NT2/D1 (cell line): ENCODE results near the gene TRIL.

Experiments
- DNase-seq: peaks from one replicate; pipeline ENCODE4 v3.0.0-alpha.2; 2011; ENCODE audit warnings: low read depth, low spot score
- H3K27me3 ChIP-seq: 2 replicates; pipeline ENCODE4 v1.6.0; 2011; ENCODE audit warnings: mild to moderate bottlenecking; ENCODE audit not compliant: insufficient read length, insufficient read depth
- H3K36me3 ChIP-seq: 2 replicates; pipeline ENCODE4 v1.6.1; 2011; ENCODE audit warnings: mild to moderate bottlenecking, low read length, mixed read lengths; ENCODE audit not compliant: insufficient read depth, insufficient read length
- H3K4me1 ChIP-seq: 2 replicates; pipeline ENCODE4 v1.5.1; 2011; ENCODE audit not compliant: insufficient read depth, insufficient read length
- H3K4me3 ChIP-seq: 2 replicates; pipeline ENCODE4 v1.5.1; 2011; ENCODE audit warnings: low read depth; ENCODE audit not compliant: insufficient read length
- H3K9ac ChIP-seq: 2 replicates; pipeline ENCODE4 v1.6.0; 2011; ENCODE audit warnings: low read depth; ENCODE audit not compliant: insufficient read length
- H3K9me3 ChIP-seq: 2 replicates; pipeline ENCODE4 v1.5.1; 2011; ENCODE audit warnings: mild to moderate bottlenecking, low read length; ENCODE audit not compliant: insufficient read depth
- SUZ12 ChIP-seq: IDR thresholded peaks from 2 replicates; pipeline ENCODE4 v1.6.1; 2011; ENCODE audit not compliant: insufficient read length, insufficient read depth; ENCODE audit errors: extremely low read depth
- YY1 ChIP-seq: IDR thresholded peaks from 2 replicates; pipeline ENCODE4 v1.6.1; 2011; ENCODE audit not compliant: insufficient read length, insufficient read depth
- ZNF274 ChIP-seq: IDR thresholded peaks from 2 replicates; pipeline ENCODE4 v1.6.1; 2011; ENCODE audit warnings: mild to moderate bottlenecking, low read depth, low read length

The TRIL gene, protein sequence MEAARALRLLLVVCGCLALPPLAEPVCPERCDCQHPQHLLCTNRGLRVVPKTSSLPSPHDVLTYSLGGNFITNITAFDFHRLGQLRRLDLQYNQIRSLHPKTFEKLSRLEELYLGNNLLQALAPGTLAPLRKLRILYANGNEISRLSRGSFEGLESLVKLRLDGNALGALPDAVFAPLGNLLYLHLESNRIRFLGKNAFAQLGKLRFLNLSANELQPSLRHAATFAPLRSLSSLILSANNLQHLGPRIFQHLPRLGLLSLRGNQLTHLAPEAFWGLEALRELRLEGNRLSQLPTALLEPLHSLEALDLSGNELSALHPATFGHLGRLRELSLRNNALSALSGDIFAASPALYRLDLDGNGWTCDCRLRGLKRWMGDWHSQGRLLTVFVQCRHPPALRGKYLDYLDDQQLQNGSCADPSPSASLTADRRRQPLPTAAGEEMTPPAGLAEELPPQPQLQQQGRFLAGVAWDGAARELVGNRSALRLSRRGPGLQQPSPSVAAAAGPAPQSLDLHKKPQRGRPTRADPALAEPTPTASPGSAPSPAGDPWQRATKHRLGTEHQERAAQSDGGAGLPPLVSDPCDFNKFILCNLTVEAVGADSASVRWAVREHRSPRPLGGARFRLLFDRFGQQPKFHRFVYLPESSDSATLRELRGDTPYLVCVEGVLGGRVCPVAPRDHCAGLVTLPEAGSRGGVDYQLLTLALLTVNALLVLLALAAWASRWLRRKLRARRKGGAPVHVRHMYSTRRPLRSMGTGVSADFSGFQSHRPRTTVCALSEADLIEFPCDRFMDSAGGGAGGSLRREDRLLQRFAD

DNA sequence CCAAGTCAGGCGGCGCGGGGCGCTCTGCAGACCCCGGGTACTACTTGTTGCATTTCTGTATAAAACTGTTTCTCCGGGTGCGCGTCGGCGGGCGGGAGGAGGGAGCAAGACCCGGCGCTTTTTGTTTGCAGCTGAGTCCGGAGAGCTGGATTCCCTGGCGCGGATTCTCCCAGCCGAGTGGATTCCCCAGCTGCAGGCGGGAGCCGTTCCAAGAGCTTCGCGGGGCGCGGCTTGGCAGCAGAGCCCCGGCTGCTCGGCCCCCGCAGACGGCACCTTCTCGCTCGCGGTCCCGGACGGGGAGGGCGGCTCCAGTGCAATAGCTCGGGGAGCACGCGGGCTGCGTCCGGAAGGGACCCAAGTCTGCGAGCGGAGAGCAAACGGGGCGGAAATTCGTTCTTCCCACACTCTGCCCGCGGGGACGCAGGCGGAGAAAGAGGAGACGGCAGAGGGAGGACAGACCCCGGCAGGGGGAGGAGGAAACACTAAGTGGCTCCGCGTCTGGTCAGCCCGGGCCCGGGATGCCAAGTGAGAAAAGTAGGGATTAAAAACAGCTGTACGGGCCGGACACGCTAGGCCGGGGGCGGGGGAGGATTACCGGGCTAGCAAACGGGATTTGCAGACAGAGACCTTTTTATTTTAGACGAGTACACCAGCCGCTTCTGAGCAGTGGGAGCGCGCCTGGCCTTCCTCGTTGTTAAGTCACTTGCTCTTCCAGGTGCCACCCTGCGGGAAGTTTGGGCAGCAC lies at the start of gene TRIL:
Gene TRIL (minus strand): TSS at position 96 of the 745 bp plus-strand sequence. CDS start 284 bp downstream, outside the sequence.
- H3K4me3 ChIP-seq: peak within 1 kb of the TSS; percentile 56
- peaks cover 44% of the 10 kb centered on the region for H3K27me3 ChIP-seq
- peak; percentile 60 for DNase-seq
- H3K9me3 ChIP-seq: peaks cover 19% of the 10 kb centered on the region; the same call in 1 of the 2 replicates
- no peaks in the 10 kb centered on the region for H3K36me3 ChIP-seq
- TF ChIP-seq YY1 (no peak), SUZ12 (no peak), ZNF274 (no peak)
- peak within 1 kb of the TSS; percentile 43 for H3K9ac ChIP-seq
- peaks cover 15% of the 10 kb centered on the region for H3K4me1 ChIP-seq

DNA sequence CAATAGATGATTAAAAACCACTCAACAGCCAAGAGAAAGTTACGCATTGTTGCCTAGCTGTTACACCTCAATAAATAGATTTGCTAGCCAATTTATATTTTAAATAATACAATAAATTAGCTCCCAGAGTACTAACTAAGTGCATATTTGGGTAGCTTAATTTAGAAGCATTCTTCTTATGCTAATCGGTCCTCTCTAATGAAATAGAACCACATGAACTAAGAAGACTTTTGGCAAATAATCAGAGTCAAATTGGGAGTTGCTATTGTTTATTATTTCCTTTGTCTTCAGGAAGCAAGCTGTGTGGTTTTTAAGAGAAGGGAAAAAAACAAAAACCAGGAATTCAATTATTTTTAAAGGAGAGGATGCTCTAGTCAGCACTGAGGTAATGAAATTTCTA lies 49.0 kb upstream of the TRIL start:
- H3K27me3 ChIP-seq: no peaks in the 10 kb centered on the region
- no peak for TF ChIP-seq SUZ12
- no peak for TF ChIP-seq ZNF274
- TF ChIP-seq YY1: no peak
- H3K9me3 ChIP-seq: peaks cover 18% of the 10 kb centered on the region

DNA sequence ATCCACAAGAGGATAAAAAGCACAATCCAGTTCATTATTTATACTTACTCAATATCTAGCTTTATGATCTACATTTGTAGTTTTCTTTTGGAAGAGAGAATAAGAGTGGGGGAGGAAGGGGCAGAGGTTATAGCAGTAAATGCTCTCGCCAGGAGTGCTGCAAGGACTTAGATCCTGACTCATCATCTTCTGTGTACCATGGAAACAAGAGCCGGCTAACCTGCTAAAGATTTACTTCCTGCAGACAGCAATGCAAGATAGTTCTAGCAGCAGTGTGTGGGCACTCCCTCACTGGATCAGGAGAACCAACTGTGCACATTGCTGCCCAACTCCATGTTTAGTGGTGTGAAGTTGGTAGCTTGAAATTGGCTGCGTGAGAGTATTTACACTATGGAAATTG lies 47.7 kb upstream of the TRIL start:
- Histone ChIP-seq H3K9me3 (peaks cover 18% of the 10 kb centered on the region), H3K4me1 (no peaks in the 10 kb centered on the region), H3K9ac (no peak overlapping the region), H3K4me3 (no peak overlapping the region), H3K27me3 (no peaks in the 10 kb centered on the region), H3K36me3 (no peaks in the 10 kb centered on the region)
- no peak for TF ChIP-seq YY1
- TF ChIP-seq ZNF274: no peak
- no peak for TF ChIP-seq SUZ12
- no peak for DNase-seq

More for the DNA sequence above, 49.0 kb upstream of the TRIL start:
- H3K9ac ChIP-seq: no peak overlapping the region
- no peak for DNase-seq
- no peaks in the 10 kb centered on the region for H3K36me3 ChIP-seq
- no peaks in the 10 kb centered on the region for H3K4me1 ChIP-seq
- no peak overlapping the region for H3K4me3 ChIP-seq

DNA sequence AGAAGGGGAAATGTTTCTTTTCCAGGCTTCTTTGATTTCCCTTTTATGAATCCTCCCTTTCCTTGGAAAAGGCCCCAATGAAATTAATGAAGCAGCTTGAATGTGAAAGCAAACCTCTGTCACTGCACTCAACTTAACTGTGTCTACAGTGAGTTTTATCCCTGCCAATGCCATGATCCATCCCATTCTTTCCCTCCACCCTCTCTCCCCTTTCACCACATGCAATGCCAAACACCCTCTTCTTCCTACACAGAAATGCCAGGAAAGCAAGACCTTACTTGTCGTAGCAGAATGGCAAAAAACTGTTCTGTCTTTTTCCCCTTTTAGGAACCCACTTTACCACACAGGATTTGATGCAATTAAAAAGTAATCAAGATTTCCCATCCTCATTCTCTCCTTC lies 47.3 kb upstream of the TRIL start:
- no peak for DNase-seq
- Histone ChIP-seq H3K9me3 (peaks cover 18% of the 10 kb centered on the region), H3K9ac (no peak overlapping the region), H3K27me3 (no peaks in the 10 kb centered on the region), H3K36me3 (no peaks in the 10 kb centered on the region), H3K4me1 (no peaks in the 10 kb centered on the region), H3K4me3 (no peak overlapping the region)
- TF ChIP-seq YY1: no peak
- TF ChIP-seq SUZ12: no peak
- TF ChIP-seq ZNF274: no peak

DNA sequence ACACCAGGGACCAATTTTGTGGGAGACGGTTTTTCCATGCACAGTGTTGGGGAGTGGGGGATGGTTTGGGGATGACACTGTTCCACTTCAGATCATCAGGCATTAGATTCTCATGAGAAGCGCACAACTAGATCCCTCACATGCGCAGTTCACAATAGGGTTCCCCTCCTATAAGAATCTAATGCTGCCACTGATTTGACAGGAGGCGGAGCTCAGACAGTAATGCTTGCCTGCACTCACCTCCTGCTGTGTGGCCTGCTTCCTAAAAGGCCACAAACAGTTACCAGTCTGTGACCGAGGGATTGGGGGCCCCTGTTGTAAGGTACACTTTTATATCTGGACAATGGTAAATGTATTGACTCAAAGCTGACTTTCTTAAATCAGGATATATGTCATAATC lies 45.6 kb upstream of the TRIL start:
- Histone ChIP-seq H3K9me3 (peaks cover 18% of the 10 kb centered on the region), H3K9ac (no peak overlapping the region)
- no peak for TF ChIP-seq SUZ12
- TF ChIP-seq ZNF274: no peak
- TF ChIP-seq YY1: no peak

DNA sequence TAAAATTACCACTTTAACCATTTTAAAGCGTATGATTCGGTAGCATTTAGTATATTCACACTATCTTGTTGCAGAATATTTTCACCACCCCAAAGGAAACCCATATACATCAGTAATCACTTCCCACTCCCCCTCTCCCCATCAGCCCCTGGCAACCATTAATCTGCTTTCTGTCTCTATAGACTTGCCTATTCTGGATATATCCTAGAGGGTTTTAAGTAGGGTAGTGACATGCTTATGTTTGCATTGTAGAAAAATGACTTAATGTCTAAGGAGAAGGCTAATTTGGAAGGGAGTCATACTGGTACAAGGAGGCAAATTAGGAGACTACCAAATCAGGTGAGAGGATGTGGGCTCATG lies 42.6 kb upstream of the TRIL start:
- Histone ChIP-seq H3K27me3 (no peaks in the 10 kb centered on the region), H3K4me3 (no peak overlapping the region), H3K9ac (no peak overlapping the region), H3K9me3 (peaks cover 6% of the 10 kb centered on the region; the same call in 1 of the 2 replicates), H3K36me3 (no peaks in the 10 kb centered on the region), H3K4me1 (peaks cover 3% of the 10 kb centered on the region)
- TF ChIP-seq SUZ12 (no peak), YY1 (no peak), ZNF274 (no peak)
- no peak for DNase-seq

More for the DNA sequence above, 45.6 kb upstream of the TRIL start:
- H3K4me1 ChIP-seq: no peaks in the 10 kb centered on the region
- H3K27me3 ChIP-seq: no peaks in the 10 kb centered on the region
- no peak for DNase-seq
- H3K4me3 ChIP-seq: no peak overlapping the region
- no peaks in the 10 kb centered on the region for H3K36me3 ChIP-seq
